Activated CD4-positive, alpha-beta memory T cell treated with anti-CD3 and anti-CD28 coated beads for 36 hours (primary cell): ENCODE results near the gene SCAPER. TPM values are rescaled to one million over a fixed set of nuclear protein-coding genes. Genes with fewer than 3 reads are reported as not detected.

Experiments
- CTCF ChIA-PET: fragments of 350-600 bp; sonication (Branson Sonifier 250); formaldehyde crosslinking; loops from one replicate; lab custom pipeline; 2021; ENCODE audit warnings: antibody characterized with exemption, inconsistent platforms; lab: Charles Lee
- POLR2A ChIA-PET: fragments of 350-600 bp; sonication (Branson Sonifier 250); formaldehyde crosslinking; loops from one replicate; lab custom pipeline; 2021; ENCODE audit warnings: antibody characterized with exemption; lab: Charles Lee
- DNase-seq: peaks from one replicate; pipeline ENCODE4 v3.0.0-alpha.2; 2020
- H3K27ac Mint-ChIP-seq: one replicate; pipeline ENCODE4 v1.8.0; 2021; ENCODE audit warnings: mixed read lengths
- H3K27me3 Mint-ChIP-seq: one replicate; pipeline ENCODE4 v1.8.0; 2021; ENCODE audit warnings: mixed read lengths
- H3K36me3 Mint-ChIP-seq: one replicate; pipeline ENCODE4 v1.8.0; 2021; ENCODE audit warnings: mixed read lengths
- H3K4me1 Mint-ChIP-seq: one replicate; pipeline ENCODE4 v1.8.0; 2021; ENCODE audit warnings: low read depth, mixed read lengths
- H3K4me3 Mint-ChIP-seq: one replicate; pipeline ENCODE4 v1.8.0; 2021; ENCODE audit warnings: mild to moderate bottlenecking, mixed read lengths
- H3K9me3 Mint-ChIP-seq: one replicate; pipeline ENCODE4 v1.8.0; 2021; ENCODE audit warnings: mixed read lengths
- intact Hi-C: fragments of 100-400 bp; cut with micrococcal nuclease; formaldehyde crosslinking; loops from one replicate; pipeline ENCODE4 v1.15.1; 2023
- total RNA-seq, 2 experiments: library from RNA; stranded (reverse); gene quantifications; one replicate each; pipeline ENCODE4 v1.2.3, GENCODE V29; 2021

The SCAPER gene
- total RNA-seq, 2 experiments from 2014 or later = 21.5 to 22.9 TPM

DNA sequence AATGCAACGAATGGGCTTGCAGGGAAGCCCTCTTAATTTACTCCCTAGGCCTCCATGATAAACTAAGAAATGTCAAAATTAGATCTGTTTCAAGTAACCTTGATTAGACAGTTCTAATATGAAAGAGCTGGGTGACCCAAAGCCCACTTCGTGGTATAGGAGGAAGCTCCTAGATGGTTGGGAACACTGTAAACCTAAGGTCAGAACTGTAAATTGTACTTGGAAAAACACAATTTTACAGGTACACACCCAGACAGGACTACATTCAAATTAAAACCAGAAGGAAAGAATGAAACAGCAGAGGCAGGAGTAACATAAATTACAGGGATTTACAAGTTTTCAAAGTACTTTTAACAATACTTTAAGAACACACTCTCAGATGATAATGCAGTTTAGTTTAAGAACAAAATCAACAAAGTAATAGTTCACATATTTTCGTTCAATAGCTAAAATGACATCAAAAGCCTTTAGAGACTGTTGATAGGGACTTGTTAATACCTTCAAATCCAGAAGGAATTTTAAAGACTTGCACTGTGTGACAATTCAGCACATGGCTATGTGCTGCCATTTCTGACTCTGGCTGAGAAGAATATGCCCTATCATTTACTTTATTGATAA is 550.2 kb downstream of the SCAPER start:
- H3K36me3 Mint-ChIP-seq = no peaks in the 10 kb centered on the region
- no peak overlapping the region for H3K4me3 Mint-ChIP-seq
- no peak overlapping the region for H3K27ac Mint-ChIP-seq
- no peak for DNase-seq
- CTCF ChIA-PET = interaction anchor here (1.5 kb wide), 1 partner anchor 14 kb away, joined by 4 read pairs; no protein-coding TSS in a partner anchor
- no peaks in the 10 kb centered on the region for H3K27me3 Mint-ChIP-seq
- POLR2A ChIA-PET = no interaction called here
- intact Hi-C loops = no loop called here
- no peaks in the 10 kb centered on the region for H3K9me3 Mint-ChIP-seq
- H3K4me1 Mint-ChIP-seq = no peaks in the 10 kb centered on the region

GRCh38 chr15:76353903-76354302 is 551.2 kb downstream of the SCAPER start:
- DNase-seq = no peak
- CTCF ChIA-PET = interaction anchor here (0.5 to 1.5 kb wide), 2 partner anchors 13 to 18 kb away, joined by 3 to 4 read pairs; no protein-coding TSS in a partner anchor
- intact Hi-C loops = no loop called here
- H3K4me1 Mint-ChIP-seq = no peaks in the 10 kb centered on the region
- POLR2A ChIA-PET = interaction anchor here (0.6 kb wide), 1 partner anchor 492 kb away, joined by 3 read pairs; no protein-coding TSS in a partner anchor
- H3K4me3 Mint-ChIP-seq = no peak overlapping the region
- H3K27ac Mint-ChIP-seq = no peak overlapping the region
- H3K27me3 Mint-ChIP-seq = peaks cover under 1% of the 10 kb centered on the region
- H3K36me3 Mint-ChIP-seq = peaks cover 4% of the 10 kb centered on the region
- no peaks in the 10 kb centered on the region for H3K9me3 Mint-ChIP-seq

DNA sequence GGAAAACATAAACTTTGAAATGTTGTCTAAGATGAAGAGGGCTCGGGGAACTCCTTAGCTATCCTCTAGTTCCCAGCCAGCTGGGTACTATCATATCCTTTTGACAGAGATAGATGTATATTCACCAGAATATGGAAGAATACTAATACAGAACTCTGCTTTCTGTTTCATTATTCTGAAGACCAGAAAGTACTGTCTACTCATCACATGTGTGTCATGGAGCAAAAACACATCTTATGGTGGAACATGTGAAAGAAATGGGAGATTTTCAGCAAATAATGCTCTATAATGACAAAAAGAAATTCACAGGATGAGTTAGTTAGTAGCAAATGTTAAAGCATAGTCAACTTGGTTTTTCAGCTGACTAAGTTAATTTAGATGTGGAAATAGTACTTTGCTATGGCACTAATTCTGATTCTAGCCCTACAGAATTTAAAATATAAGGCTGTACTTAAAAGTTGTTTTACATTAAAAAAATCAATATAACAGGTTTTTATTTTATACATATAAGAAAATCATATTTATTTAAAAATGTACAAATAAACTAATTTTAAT is 552.0 kb downstream of the SCAPER start:
- no peaks in the 10 kb centered on the region for H3K4me1 Mint-ChIP-seq

GRCh38 chr15:76349301-76350070 is 555.7 kb downstream of the SCAPER start:
- intact Hi-C loops = no loop called here
- Mint-ChIP-seq H3K9me3 (no peaks in the 10 kb centered on the region), H3K27ac (no peak overlapping the region), H3K27me3 (peaks cover 24% of the 10 kb centered on the region), H3K4me1 (peaks cover 14% of the 10 kb centered on the region), H3K36me3 (peaks cover 13% of the 10 kb centered on the region), H3K4me3 (no peak overlapping the region)
- POLR2A ChIA-PET = no interaction called here
- CTCF ChIA-PET = no interaction called here
- no peak for DNase-seq

More for the DNA sequence above, 552.0 kb downstream of the SCAPER start:
- H3K27me3 Mint-ChIP-seq = peaks cover 3% of the 10 kb centered on the region
- peaks cover 7% of the 10 kb centered on the region for H3K36me3 Mint-ChIP-seq
- no peaks in the 10 kb centered on the region for H3K9me3 Mint-ChIP-seq
- ChIA-PET POLR2A (no interaction called here), CTCF (interaction anchor here (0.9 kb wide), 1 partner anchor 198 kb away, joined by 3 read pairs; no protein-coding TSS in a partner anchor)
- intact Hi-C loops = no loop called here
- no peak overlapping the region for H3K4me3 Mint-ChIP-seq
- no peak for DNase-seq
- H3K27ac Mint-ChIP-seq = no peak overlapping the region

DNA sequence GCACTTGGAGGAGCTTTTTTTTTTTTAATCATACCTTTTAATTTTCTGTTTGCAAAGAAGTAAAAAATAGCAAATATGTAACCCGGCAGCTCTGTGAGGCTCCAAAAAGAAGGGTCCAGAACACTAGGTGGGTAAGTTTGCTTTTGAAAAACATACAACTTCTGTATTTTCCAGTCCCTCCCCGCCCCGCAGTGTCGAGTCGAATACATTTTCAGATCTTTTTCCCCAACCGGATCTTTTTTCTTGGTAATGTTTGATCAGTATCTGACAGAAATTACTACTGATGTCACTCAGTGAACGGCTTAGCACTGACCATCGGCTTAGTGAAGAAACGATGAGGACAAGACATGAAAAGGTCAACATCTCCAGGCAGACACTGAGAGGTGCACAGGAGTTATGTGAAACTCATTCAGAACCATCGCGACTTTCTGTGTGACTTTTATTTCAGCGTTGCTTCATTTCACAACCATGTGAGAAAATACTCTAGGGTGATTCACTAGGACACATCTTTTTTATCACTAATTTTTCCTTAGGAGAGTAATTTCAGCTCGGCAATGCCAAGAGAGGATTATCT is 557.6 kb downstream of the SCAPER start:
- H3K4me1 Mint-ChIP-seq = peaks cover 19% of the 10 kb centered on the region
- ChIA-PET POLR2A (interaction anchor here (0.6 kb wide), 1 partner anchor 383 kb away, joined by 3 read pairs; no protein-coding TSS in a partner anchor), CTCF (no interaction called here)
- H3K9me3 Mint-ChIP-seq = no peaks in the 10 kb centered on the region
- peaks cover 39% of the 10 kb centered on the region for H3K27me3 Mint-ChIP-seq
- intact Hi-C loops = no loop called here
- H3K27ac Mint-ChIP-seq = no peak overlapping the region
- H3K4me3 Mint-ChIP-seq = no peak overlapping the region
- H3K36me3 Mint-ChIP-seq = peaks cover 13% of the 10 kb centered on the region
- DNase-seq = no peak

DNA sequence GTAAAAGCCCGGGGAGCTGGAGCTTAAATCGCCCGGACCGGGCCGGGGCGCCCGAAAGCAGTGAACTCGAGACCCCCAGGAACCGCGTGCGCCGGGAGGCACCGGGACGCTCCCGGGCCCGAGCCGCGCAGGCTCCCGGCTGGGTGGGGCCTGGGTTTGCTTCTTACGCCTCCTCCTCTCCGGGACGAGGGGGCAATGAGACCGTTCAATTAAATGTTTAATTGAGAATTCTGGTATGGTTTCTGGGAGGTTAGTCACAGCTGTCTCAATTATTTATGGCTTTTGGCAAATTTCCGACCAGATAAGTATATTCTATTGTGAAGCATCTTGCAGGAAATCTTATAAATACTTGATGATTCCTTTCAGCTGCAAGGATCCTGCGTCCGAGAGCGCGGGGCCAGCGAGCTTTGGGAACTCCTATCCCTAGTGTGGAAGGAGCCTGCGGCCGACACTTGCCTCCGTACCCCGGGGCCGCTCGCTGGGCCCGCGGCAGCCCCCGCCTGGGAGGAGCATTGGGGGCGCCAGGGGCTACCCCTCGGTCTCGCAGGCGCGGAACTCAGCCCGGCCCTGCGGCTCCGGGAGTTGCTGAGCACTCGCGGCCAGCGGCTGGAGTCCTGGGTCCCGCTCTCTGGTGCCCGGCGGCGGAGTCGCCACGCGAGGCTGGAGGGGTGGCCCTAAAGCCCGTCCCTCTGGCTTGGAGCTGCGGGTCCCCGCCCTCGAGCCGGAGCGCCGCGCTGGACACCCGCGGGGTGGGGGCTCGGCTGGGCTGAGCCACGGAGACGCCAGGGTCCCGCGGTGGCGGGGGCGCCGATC is 558.3 kb downstream of the SCAPER start:
- peaks cover 43% of the 10 kb centered on the region for H3K27me3 Mint-ChIP-seq
- ChIA-PET POLR2A (interaction anchor here (0.6 kb wide), 1 partner anchor 384 kb away, joined by 3 read pairs; no protein-coding TSS in a partner anchor), CTCF (interaction anchor here (1.7 kb wide), 2 partner anchors 11 to 17 kb away, joined by 5 read pairs; partner anchors contain the start of gene ISL2)
- peak overlapping the region; percentile 37 for H3K4me3 Mint-ChIP-seq
- intact Hi-C loops = no loop called here
- H3K4me1 Mint-ChIP-seq = peaks cover 23% of the 10 kb centered on the region
- no peak for DNase-seq
- no peak overlapping the region for H3K27ac Mint-ChIP-seq
- H3K9me3 Mint-ChIP-seq = no peaks in the 10 kb centered on the region
- peaks cover 13% of the 10 kb centered on the region for H3K36me3 Mint-ChIP-seq

DNA sequence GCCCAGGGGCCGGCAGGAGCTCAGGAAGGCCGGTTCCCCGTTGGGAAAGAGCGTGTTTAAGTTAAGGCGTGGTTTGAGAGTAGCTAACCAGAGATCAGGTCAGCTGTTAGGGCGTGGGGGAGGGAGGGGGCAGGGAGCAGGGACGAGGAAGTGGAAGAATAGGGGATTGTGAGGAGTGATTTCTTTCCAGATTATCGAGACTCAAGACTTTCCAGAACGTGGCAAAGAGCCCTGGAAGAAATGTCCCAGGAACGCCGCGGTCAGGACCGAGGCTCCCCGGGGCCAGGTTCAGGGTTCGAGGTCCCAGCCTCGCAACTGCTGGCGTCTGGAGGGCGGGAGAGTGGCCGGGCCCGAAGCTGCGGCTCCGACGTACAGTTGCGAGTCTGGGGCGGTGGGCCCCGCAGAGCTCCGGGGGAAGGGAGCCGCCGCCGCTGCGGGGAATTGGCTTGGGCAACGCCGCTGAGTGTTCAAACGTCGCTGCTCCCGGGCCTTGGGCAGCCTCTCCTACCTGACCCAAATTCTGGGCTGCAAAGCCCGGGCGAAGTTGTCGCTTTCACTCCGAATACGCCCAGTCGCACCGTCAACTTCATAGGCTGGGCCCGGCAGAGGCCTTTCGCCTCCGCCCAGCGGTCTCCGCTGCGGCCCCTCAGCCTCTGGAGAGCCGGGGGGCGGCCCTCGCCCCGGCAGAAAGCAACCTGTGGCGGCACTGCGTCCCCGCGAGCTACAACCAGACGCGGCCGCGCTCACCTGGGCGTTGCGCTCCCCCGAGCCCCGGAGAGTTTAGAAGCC is 559.1 kb downstream of the SCAPER start:
- intact Hi-C loops = no loop called here
- Mint-ChIP-seq H3K27me3 (peaks cover 49% of the 10 kb centered on the region), H3K9me3 (no peaks in the 10 kb centered on the region), H3K36me3 (peaks cover 13% of the 10 kb centered on the region), H3K4me1 (peaks cover 28% of the 10 kb centered on the region), H3K4me3 (peak overlapping the region; percentile 25), H3K27ac (no peak overlapping the region)
- no peak for DNase-seq
- CTCF ChIA-PET = interaction anchor here (1.2 to 1.7 kb wide), 3 partner anchors 10 to 520 kb away, joined by 3 to 5 read pairs (median 5); partner anchors contain the start of gene ISL2
- POLR2A ChIA-PET = no interaction called here

DNA sequence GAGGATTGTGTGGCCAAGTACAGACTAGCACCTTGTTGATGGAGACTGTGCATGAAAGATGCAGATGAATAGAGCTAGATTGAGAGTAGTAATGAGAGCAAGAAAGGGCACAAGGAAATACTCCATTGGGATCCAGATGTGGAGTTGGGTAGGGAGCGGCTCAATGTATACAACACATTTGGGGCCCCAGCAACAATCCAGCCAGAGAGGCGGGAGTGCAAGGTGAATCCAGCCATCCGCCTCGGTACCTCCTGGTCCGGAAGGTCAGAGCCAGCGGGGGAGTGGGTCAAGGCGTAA is 559.6 kb downstream of the SCAPER start:
- ChIA-PET POLR2A (interaction anchor here (1.0 kb wide), 1 partner anchor 10 kb away, joined by 5 read pairs; no protein-coding TSS in a partner anchor), CTCF (interaction anchor here (1.2 to 1.7 kb wide), 3 partner anchors 9 to 520 kb away, joined by 3 to 5 read pairs (median 5); partner anchors contain the start of gene ISL2)
- H3K27ac Mint-ChIP-seq = no peak overlapping the region
- peak overlapping the region; percentile 10 for H3K4me3 Mint-ChIP-seq
- intact Hi-C loops = no loop called here
- H3K9me3 Mint-ChIP-seq = no peaks in the 10 kb centered on the region
- no peak for DNase-seq
- peaks cover 54% of the 10 kb centered on the region for H3K27me3 Mint-ChIP-seq
- peaks cover 32% of the 10 kb centered on the region for H3K4me1 Mint-ChIP-seq
- H3K36me3 Mint-ChIP-seq = peaks cover 13% of the 10 kb centered on the region

- POLR2A ChIA-PET = interaction anchor here (1.0 kb wide), 1 partner anchor 9 kb away, joined by 5 read pairs; no protein-coding TSS in a partner anchor
- peak overlapping the region; percentile 10 for H3K4me3 Mint-ChIP-seq
- CTCF ChIA-PET = interaction anchor here (1.2 to 1.7 kb wide), 3 partner anchors 9 to 521 kb away, joined by 3 to 5 read pairs (median 5); partner anchors contain the start of gene ISL2
- H3K27ac Mint-ChIP-seq = no peak overlapping the region
- peaks cover 13% of the 10 kb centered on the region for H3K36me3 Mint-ChIP-seq
- H3K9me3 Mint-ChIP-seq = no peaks in the 10 kb centered on the region
- peaks cover 37% of the 10 kb centered on the region for H3K4me1 Mint-ChIP-seq
- DNase-seq = no peak
- intact Hi-C loops = no loop called here
- H3K27me3 Mint-ChIP-seq = peaks cover 58% of the 10 kb centered on the region
Observed at GRCh38 chr15:76344893-76345582, 560.1 kb downstream of the SCAPER start.

- H3K4me1 Mint-ChIP-seq = peaks cover 48% of the 10 kb centered on the region
- no peak overlapping the region for H3K4me3 Mint-ChIP-seq
- H3K36me3 Mint-ChIP-seq = peaks cover 9% of the 10 kb centered on the region
- ChIA-PET POLR2A (no interaction called here), CTCF (no interaction called here)
- H3K27ac Mint-ChIP-seq = no peak overlapping the region
- intact Hi-C loops = no loop called here
- no peak for DNase-seq
- H3K9me3 Mint-ChIP-seq = no peaks in the 10 kb centered on the region
- peaks cover 72% of the 10 kb centered on the region for H3K27me3 Mint-ChIP-seq
Observed at GRCh38 chr15:76343313-76343996, 561.7 kb downstream of the SCAPER start.
